ENCODE results near the gene BAHD1. TPM values are rescaled to one million over a fixed set of nuclear protein-coding genes. Genes with fewer than 3 reads are reported as not detected.

Gene BAHD1
- polyA plus RNA-seq, 1 of the 3 experiments (the other 2 are of a cell fraction) = 5.5 TPM

DNA sequence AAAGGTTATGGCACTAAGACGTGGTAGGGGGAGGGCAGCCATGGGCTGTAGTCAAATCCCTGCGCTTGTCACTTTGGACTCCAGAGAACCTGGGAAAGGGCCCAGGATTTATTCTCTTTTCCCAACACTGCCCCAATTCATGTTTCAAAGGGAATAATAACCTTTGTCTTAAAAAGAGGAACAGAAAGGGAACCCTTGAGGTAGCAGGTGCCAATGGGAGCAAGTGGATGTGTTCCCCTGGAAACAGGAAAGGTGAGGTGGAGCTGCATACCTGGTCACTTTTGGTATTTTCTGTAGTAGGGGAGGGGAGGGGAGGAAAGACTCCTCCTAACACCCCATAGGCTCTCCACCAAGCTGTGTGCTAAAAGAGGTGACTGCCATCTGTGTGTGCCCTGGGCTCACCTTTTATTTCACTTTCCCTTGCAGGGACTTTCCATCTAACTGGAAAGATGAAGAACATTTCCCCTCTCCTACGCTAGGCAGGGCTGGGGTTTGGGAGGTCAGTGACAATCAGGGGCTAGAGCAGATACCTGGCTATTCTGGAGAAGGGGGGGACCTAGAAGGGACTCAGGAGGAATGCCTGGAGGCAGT lies 23.9 kb downstream of the BAHD1 start:
- H3K27ac ChIP-seq (ENCODE audit: low read depth in 2 of 2, low read length in 1 of 2) = no peak overlapping the region
- POLR2A ChIA-PET = no interaction called here
- H3F3A ChIP-seq (replicated peaks; ENCODE audit: insufficient read depth) = peaks cover 15% of the 10 kb centered on the region
- H3K9ac ChIP-seq = no peak overlapping the region
- H3K4me1 ChIP-seq (ENCODE audit: control insufficient read depth in 1 of 2, insufficient read depth in 2 of 2, low read depth in 1 of 2, low read length in 1 of 2) = peaks cover 0 to 4% of the 10 kb centered on the region in 2 experiments; a peak in 1 of 4 replicates
- TF ChIP-seq RFX5 (IDR thresholded peaks at IDR 0.05; ENCODE audit: low read length) (no peak), NFIC (IDR thresholded peaks at IDR 0.05; ENCODE audit: borderline replicate concordance) (no peak), TEAD4 (IDR thresholded peaks at IDR 0.05; ENCODE audit: borderline replicate concordance, insufficient read depth) (no peak), RXRA (IDR thresholded peaks at IDR 0.05; ENCODE audit: borderline replicate concordance, low read depth) (no peak), EP300 (IDR thresholded peaks at IDR 0.05; ENCODE audit: borderline replicate concordance in 1 of 2, low read depth in 1 of 2, low read length in 1 of 2) (no peak), RCOR1 (IDR thresholded peaks at IDR 0.05; ENCODE audit: low read length) (no peak), EZH2phosphoT487 (IDR thresholded peaks at IDR 0.05; ENCODE audit: borderline replicate concordance, low read depth) (no peak)
- TF ChIP-seq, protein P1, sequence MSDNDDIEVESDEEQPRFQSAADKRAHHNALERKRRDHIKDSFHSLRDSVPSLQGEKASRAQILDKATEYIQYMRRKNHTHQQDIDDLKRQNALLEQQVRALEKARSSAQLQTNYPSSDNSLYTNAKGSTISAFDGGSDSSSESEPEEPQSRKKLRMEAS (IDR thresholded peaks at IDR 0.05; ENCODE audit: low read depth) = no peak
- no peaks in the 10 kb centered on the region for H3K9me2 ChIP-seq
- H3K36me3 ChIP-seq (replicated peaks in 1 of 2; ENCODE audit: control insufficient read depth in 1 of 2, insufficient read depth in 2 of 2, low read length in 1 of 2) = peaks cover 4 to 42% of the 10 kb centered on the region in 2 experiments
- no peak overlapping the region for H2AFZ ChIP-seq (ENCODE audit: low read depth)
- no peaks in the 10 kb centered on the region for H3K9me3 ChIP-seq
- no peak overlapping the region for H3K4me3 ChIP-seq (ENCODE audit: low read depth in 2 of 2, low read length in 1 of 2)
- H3K4me2 ChIP-seq = no peak overlapping the region
- CTCF ChIA-PET = interaction anchor here (1.3 to 2.7 kb wide), 2 partner anchors 11 to 24 kb away, joined by 3 to 10 read pairs; partner anchors contain the start of gene BAHD1
- 93% methylated on average over 3 of the region's 3 CpGs for WGBS (ENCODE audit: low lambda C conversion rate)
- no peaks in the 10 kb centered on the region; the same call in 1 of the 2 replicates for H4K20me1 ChIP-seq (ENCODE audit: insufficient read depth)
- no peak for DNase-seq
- H3K27me3 ChIP-seq (ENCODE audit: insufficient read depth) = no peaks in the 10 kb centered on the region
- H3K79me2 ChIP-seq (ENCODE audit: insufficient read depth) = no peaks in the 10 kb centered on the region

DNA sequence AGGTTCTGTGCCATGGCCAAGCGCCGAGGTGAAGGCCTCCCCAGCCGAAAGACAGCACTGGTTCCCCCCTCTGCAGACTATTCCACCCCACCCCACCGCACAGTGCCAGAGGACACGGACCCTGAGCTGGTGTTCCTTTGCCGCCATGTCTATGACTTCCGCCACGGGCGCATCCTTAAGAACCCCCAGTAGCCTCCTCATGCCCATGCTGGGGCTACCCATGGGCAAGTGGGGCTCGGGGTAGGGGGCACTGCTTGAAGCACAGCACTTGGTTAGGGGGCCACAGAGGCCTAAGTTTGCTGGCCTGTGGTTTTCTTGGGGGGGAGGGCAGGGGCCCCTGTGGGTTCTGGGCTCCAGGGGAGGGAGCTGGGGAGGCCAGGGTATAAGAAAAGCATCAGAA lies 25.2 kb downstream of the BAHD1 start:
- Histone ChIP-seq H3K9me2 (no peaks in the 10 kb centered on the region), H3K4me1 (ENCODE audit: control insufficient read depth in 1 of 2, insufficient read depth in 2 of 2, low read depth in 1 of 2, low read length in 1 of 2) (peaks cover 5 to 13% of the 10 kb centered on the region in 2 experiments; a peak in 1 of 4 replicates), H4K20me1 (ENCODE audit: insufficient read depth) (no peaks in the 10 kb centered on the region), H3K27ac (ENCODE audit: low read depth in 2 of 2, low read length in 1 of 2) (no peak overlapping the region), H3K9ac (no peak overlapping the region), H3F3A (replicated peaks; ENCODE audit: insufficient read depth) (peaks cover 23% of the 10 kb centered on the region), H3K4me3 (ENCODE audit: low read depth in 2 of 2, low read length in 1 of 2) (no peak overlapping the region), H3K4me2 (no peak overlapping the region), H3K27me3 (ENCODE audit: insufficient read depth) (no peaks in the 10 kb centered on the region), H3K9me3 (no peaks in the 10 kb centered on the region), H3K36me3 (replicated peaks in 1 of 2; ENCODE audit: control insufficient read depth in 1 of 2, insufficient read depth in 2 of 2, low read length in 1 of 2) (peaks cover 4 to 37% of the 10 kb centered on the region in 2 experiments), H3K79me2 (ENCODE audit: insufficient read depth) (no peaks in the 10 kb centered on the region), H2AFZ (ENCODE audit: low read depth) (no peak overlapping the region)
- ChIA-PET POLR2A (no interaction called here), CTCF (interaction anchor here (0.8 to 2.0 kb wide), 4 partner anchors 21 to 41 kb away, joined by 3 to 4 read pairs (median 3); partner anchors contain the start of gene BAHD1)
- 97% methylated on average over 10 of the region's 10 CpGs for WGBS (ENCODE audit: low lambda C conversion rate)
- DNase-seq = no peak
- no peak for TF ChIP-seq EP300 (IDR thresholded peaks at IDR 0.05; ENCODE audit: borderline replicate concordance in 1 of 2, low read depth in 1 of 2, low read length in 1 of 2)
- TF ChIP-seq FOXM1 (IDR thresholded peaks at IDR 0.05; ENCODE audit: low read depth) = no peak
- no peak for TF ChIP-seq NRF1 (IDR thresholded peaks at IDR 0.05; ENCODE audit: low read depth, low read length)
- TF ChIP-seq TCF12 (IDR thresholded peaks at IDR 0.05) = no peak
